Breast epithelium (tissue), 4 donors: ENCODE data around the gene FHAD1. TPM values are rescaled to one million over a fixed set of nuclear protein-coding genes. Genes with fewer than 3 reads are reported as not detected.

Experiments
- DNase-seq, 2 donors: peaks; one replicate each; pipeline ENCODE4 v3.0.0-alpha.2; 2019; ENCODE audit warnings: low spot score in 2 of 2
- H3K27ac ChIP-seq, 2 donors: fragments of 200-600 bp; sonication (generic) in 1 of 2; one replicate each; pipeline ENCODE4 v1.5.1; 2016 to 2019; ENCODE audit warnings: mild to moderate bottlenecking in 1 of 2
- H3K27me3 ChIP-seq, 2 donors: fragments of 200-600 bp; sonication (generic) in 1 of 2; one replicate each; pipeline versions ENCODE4 v1.5.1 to v1.6.0; 2017 to 2019; ENCODE audit warnings: control low read depth in 1 of 2, mild to moderate bottlenecking in 1 of 2
- H3K36me3 ChIP-seq: fragments of 200-600 bp; one replicate; pipeline ENCODE4 v1.5.1; 2019
- H3K4me1 ChIP-seq, 2 donors: fragments of 200-600 bp; sonication (generic); one replicate each; pipeline ENCODE4 v1.5.1; 2016 to 2019; ENCODE audit warnings: control low read depth in 1 of 2
- H3K4me3 ChIP-seq, 3 donors: fragments of 200-600 bp; sonication (generic); 1 replicate in 2 of 3; 2 replicates in 1 of 3; pipeline ENCODE4 v1.5.1; 2016 to 2019; ENCODE audit warnings: mild to moderate bottlenecking in 3 of 3, moderate library complexity in 2 of 3
- H3K9me3 ChIP-seq, 2 donors: fragments of 200-600 bp; sonication (generic) in 1 of 2; one replicate each; pipeline ENCODE4 v1.5.1; 2016 to 2019; ENCODE audit warnings: control low read depth in 1 of 2
- CTCF ChIP-seq, 3 donors: fragments of 450-650 bp; IDR thresholded peaks; one replicate each; pipeline ENCODE4 v1.5.1; 2016 to 2017; ENCODE audit warnings: antibody characterized with exemption in 3 of 3, mild to moderate bottlenecking in 3 of 3, moderate library complexity in 3 of 3
- POLR2A ChIP-seq: fragments of 450-650 bp; IDR thresholded peaks from one replicate; pipeline ENCODE4 v1.6.1; 2016; ENCODE audit warnings: antibody characterized with exemption, mild to moderate bottlenecking, moderate library complexity
- POLR2AphosphoS5 ChIP-seq, 3 donors: sonication (generic); formaldehyde crosslinking; IDR thresholded peaks; one replicate each; pipeline ENCODE4 v1.6.1; 2017; ENCODE audit warnings: antibody characterized with exemption in 3 of 3
- intact Hi-C: fragments of 100-400 bp; cut with DNase I; formaldehyde crosslinking; loops from one replicate; pipeline ENCODE4 v1.15.1; 2023; ENCODE audit warnings: low total_unique reads
- total RNA-seq, 3 donors: library from RNA; depleted of rRNA; stranded (reverse); fragments of >200 nt; gene quantifications; one replicate each; pipeline ENCODE4 v1.1.0, GENCODE V29; 2016

The FHAD1 gene
- total RNA-seq, 3 donors from 2014 or later, result 1.0 to 2.3 TPM; not detected in 1

- intact Hi-C loops, result no loop called here
- H3K27me3 ChIP-seq, result no peaks in the 10 kb centered on the region
- no peaks in the 10 kb centered on the region for H3K36me3 ChIP-seq
- H3K9me3 ChIP-seq, result no peaks in the 10 kb centered on the region
- H3K4me3 ChIP-seq, result no peak overlapping the region
- TF ChIP-seq POLR2A, result no peak
- DNase-seq, result no peak
- H3K4me1 ChIP-seq, result peaks cover 0 to 3% of the 10 kb centered on the region in 2 donors
- no peak overlapping the region for H3K27ac ChIP-seq
Observed at GRCh38 chr1:15212216-15212953, 34.6 kb upstream of the FHAD1 start.

DNA sequence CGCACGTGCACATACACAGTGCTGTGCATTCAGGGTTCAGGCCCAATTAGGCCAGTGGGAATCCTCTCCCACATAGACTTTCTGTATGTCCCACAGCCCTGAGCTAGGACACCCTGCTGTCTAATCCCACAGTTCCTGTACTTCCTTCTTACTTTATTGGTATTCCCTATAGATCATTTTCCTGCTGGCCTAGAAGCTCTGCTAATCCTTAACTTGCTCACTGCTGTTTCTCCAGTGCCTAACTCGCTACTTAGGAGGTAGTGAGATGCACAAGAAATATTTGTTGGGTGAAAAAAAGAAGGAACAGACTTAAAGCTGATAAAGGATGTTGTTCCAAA is 34.1 kb upstream of the FHAD1 start:
- Histone ChIP-seq H3K27ac (no peak overlapping the region), H3K4me1 (no peaks in the 10 kb centered on the region), H3K9me3 (no peaks in the 10 kb centered on the region), H3K36me3 (no peaks in the 10 kb centered on the region), H3K4me3 (no peak overlapping the region), H3K27me3 (no peaks in the 10 kb centered on the region)
- intact Hi-C loops, result no loop called here
- DNase-seq, result no peak
- TF ChIP-seq POLR2AphosphoS5 (IDR thresholded peaks at IDR 0.05) (no peak), CTCF (IDR thresholded peaks at IDR 0.05) (no peak), POLR2A (no peak)

- Histone ChIP-seq H3K4me1 (no peaks in the 10 kb centered on the region), H3K4me3 (no peak overlapping the region)
- intact Hi-C loops, result no loop called here
Observed at GRCh38 chr1:15213341-15213821, 33.6 kb upstream of the FHAD1 start.

GRCh38 chr1:15214527-15214926 is 32.5 kb upstream of the FHAD1 start:
- no peak for DNase-seq
- no peaks in the 10 kb centered on the region for H3K9me3 ChIP-seq
- H3K4me1 ChIP-seq, result no peaks in the 10 kb centered on the region
- H3K4me3 ChIP-seq, result no peak overlapping the region
- peak overlapping the region; percentile 33 to 63 for H3K27ac ChIP-seq
- TF ChIP-seq POLR2A (no peak), CTCF (IDR thresholded peaks at IDR 0.05) (no peak)
- intact Hi-C loops, result no loop called here
- H3K27me3 ChIP-seq, result no peaks in the 10 kb centered on the region
- H3K36me3 ChIP-seq, result no peaks in the 10 kb centered on the region

More at GRCh38 chr1:15213341-15213821, 33.6 kb upstream of the FHAD1 start:
- H3K27me3 ChIP-seq, result no peaks in the 10 kb centered on the region
- H3K9me3 ChIP-seq, result no peaks in the 10 kb centered on the region
- no peak for DNase-seq
- TF ChIP-seq POLR2A (no peak), CTCF (IDR thresholded peaks at IDR 0.05) (no peak), POLR2AphosphoS5 (IDR thresholded peaks at IDR 0.05) (no peak)
- H3K27ac ChIP-seq, result peak overlapping the region in 1 of 2 donors; percentile 10
- no peaks in the 10 kb centered on the region for H3K36me3 ChIP-seq

DNA sequence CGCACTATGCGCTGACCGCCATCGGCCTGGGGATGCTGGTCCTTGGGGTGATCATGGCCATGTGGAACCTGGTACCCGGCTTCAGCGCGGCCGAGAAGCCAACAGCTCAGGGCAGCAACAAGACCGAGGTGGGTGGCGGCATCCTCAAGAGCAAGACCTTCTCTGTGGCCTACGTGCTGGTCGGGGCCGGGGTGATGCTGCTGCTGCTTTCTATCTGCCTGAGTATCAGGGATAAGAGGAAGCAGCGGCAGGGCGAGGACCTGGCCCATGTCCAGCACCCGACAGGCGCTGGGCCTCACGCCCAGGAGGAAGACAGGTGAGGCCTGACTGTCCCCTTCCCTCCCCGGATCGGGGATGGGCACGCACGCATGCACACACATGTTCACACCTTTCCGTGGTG is 31.9 kb upstream of the FHAD1 start:
- no peaks in the 10 kb centered on the region for H3K4me1 ChIP-seq
- H3K27ac ChIP-seq, result peak overlapping the region; percentile 33 to 63
- DNase-seq, result no peak
- no peaks in the 10 kb centered on the region for H3K36me3 ChIP-seq
- TF ChIP-seq POLR2A (no peak), POLR2AphosphoS5 (IDR thresholded peaks at IDR 0.05) (no peak), CTCF (IDR thresholded peaks at IDR 0.05) (no peak)
- no peaks in the 10 kb centered on the region for H3K27me3 ChIP-seq
- H3K9me3 ChIP-seq, result no peaks in the 10 kb centered on the region
- H3K4me3 ChIP-seq, result no peak overlapping the region
- intact Hi-C loops, result no loop called here
